ENCODE data around the gene OTOP2.

The OTOP2 gene

DNA sequence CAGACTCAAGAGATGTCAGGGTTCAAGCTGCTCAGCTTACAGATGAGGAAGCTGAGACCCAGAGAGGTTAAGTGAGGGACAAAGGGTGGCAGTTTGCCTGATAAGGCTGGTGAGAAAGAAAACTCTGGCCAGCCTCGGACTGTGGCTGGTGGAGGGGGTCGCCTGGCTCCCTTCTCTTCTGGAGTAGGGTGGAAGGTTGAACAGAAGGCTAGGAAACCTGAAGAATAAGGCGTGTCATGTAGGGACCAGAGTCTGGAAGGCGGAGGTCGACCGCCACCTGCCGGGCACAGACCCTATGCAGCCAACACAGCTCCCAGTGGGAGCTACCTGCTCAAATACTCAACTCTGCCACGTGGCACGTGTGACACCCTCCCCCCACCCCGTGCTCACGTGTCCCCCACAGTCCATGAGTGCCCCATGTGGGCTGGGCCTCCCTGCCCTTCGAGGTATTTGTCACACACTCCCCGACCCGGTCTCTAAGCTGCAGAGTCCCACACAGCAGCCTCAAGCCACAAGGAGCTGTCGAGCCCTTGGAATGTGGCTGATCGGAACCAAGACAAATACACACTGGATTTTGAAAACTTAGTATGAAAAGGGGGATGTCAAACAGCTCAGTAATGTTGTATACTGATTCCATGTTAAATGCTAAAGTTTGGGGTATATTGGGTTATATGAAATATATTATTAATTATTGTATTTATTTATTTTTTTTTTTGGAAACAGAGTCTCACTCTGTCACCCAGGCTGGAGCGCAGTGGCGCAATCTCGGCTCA lies 36.7 kb downstream of the OTOP2 start:
- H2AFZ ChIP-seq (ENCODE audit: low read length) = no peak overlapping the region
- H3K9me3 ChIP-seq (ENCODE audit: low read length) = no peaks in the 10 kb centered on the region
- TF ChIP-seq, protein P1, sequence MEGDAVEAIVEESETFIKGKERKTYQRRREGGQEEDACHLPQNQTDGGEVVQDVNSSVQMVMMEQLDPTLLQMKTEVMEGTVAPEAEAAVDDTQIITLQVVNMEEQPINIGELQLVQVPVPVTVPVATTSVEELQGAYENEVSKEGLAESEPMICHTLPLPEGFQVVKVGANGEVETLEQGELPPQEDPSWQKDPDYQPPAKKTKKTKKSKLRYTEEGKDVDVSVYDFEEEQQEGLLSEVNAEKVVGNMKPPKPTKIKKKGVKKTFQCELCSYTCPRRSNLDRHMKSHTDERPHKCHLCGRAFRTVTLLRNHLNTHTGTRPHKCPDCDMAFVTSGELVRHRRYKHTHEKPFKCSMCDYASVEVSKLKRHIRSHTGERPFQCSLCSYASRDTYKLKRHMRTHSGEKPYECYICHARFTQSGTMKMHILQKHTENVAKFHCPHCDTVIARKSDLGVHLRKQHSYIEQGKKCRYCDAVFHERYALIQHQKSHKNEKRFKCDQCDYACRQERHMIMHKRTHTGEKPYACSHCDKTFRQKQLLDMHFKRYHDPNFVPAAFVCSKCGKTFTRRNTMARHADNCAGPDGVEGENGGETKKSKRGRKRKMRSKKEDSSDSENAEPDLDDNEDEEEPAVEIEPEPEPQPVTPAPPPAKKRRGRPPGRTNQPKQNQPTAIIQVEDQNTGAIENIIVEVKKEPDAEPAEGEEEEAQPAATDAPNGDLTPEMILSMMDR (IDR thresholded peaks at IDR 0.05; ENCODE audit: low read length) = peak; percentile 81
- TF ChIP-seq EZH2 (IDR thresholded peaks at IDR 0.05; ENCODE audit: borderline replicate concordance, low read length) = no peak
- H3K9ac ChIP-seq (ENCODE audit: low read length) = no peak overlapping the region
- H3K27ac ChIP-seq (ENCODE audit: low read depth, low read length, poor library complexity, severe bottlenecking) = no peak overlapping the region
- H3K4me2 ChIP-seq (ENCODE audit: low read length) = peak overlapping the region; percentile 50; the same call in 1 of the 2 replicates
- no peaks in the 10 kb centered on the region for H3F3A ChIP-seq (ENCODE audit: insufficient read depth, low read length)
- H3K27me3 ChIP-seq (ENCODE audit: insufficient read depth, low read length) = no peaks in the 10 kb centered on the region; the same call in 1 of the 2 replicates
- H4K20me1 ChIP-seq (ENCODE audit: insufficient read depth, low read length) = no peaks in the 10 kb centered on the region
- no peaks in the 10 kb centered on the region for H3K9me2 ChIP-seq (ENCODE audit: low read depth, low read length)
- H3K4me1 ChIP-seq (ENCODE audit: insufficient read depth, low read length, severe bottlenecking) = peaks cover 3% of the 10 kb centered on the region
- no peak overlapping the region for H3K4me3 ChIP-seq (ENCODE audit: low read depth, low read length, poor library complexity, severe bottlenecking)
- no peaks in the 10 kb centered on the region for H3K79me2 ChIP-seq (ENCODE audit: insufficient read depth, low read length)
- H3K36me3 ChIP-seq (ENCODE audit: insufficient read depth, low read length) = no peaks in the 10 kb centered on the region

DNA sequence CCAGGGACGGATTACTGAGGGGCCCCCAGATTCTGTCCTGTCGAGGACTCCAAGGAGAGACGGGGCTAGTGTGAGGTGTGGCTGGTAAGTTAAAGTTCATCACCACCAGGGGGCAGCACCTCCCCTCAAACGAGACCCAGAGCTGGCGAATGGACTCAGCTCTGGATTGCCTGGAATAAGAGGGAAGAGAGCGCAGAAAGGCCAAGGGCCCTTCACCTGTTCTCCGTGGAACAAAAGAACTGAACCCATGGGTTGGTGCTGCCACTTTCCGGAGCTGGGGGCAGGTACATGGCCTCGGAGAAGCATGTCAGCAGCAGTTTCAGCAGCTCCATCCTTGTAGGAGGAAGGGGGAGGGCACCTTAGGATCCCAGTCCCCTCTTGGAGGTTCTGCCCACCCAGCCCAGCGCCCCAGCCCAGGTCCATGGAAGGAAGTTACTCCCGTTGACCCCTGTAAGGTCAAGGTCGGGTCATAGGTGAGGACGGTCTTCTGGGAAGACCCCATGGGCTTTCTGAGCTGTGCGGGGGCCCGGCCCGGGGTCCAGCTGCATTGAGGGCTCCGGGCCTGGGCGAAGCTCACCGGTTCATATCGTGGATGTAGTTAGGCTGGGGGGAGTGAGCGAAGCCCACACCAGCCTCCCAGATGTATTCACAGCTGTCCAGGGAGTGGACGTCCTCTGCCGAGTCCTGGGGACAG lies 37.7 kb downstream of the OTOP2 start:
- no peaks in the 10 kb centered on the region; the same call in 1 of the 2 replicates for H3K27me3 ChIP-seq (ENCODE audit: insufficient read depth, low read length)
- H3K4me2 ChIP-seq (ENCODE audit: low read length) = no peak overlapping the region
- TF ChIP-seq EZH2 (IDR thresholded peaks at IDR 0.05; ENCODE audit: borderline replicate concordance, low read length) = no peak
- TF ChIP-seq, protein P1 (IDR thresholded peaks at IDR 0.05; ENCODE audit: low read length) = peak; percentile 75; the same call in 1 of the 2 replicates
- no peaks in the 10 kb centered on the region for H3K9me3 ChIP-seq (ENCODE audit: low read length)
- no peak overlapping the region for H3K9ac ChIP-seq (ENCODE audit: low read length)
- peaks cover 3% of the 10 kb centered on the region for H3K4me1 ChIP-seq (ENCODE audit: insufficient read depth, low read length, severe bottlenecking)
- H3K79me2 ChIP-seq (ENCODE audit: insufficient read depth, low read length) = no peaks in the 10 kb centered on the region
- H4K20me1 ChIP-seq (ENCODE audit: insufficient read depth, low read length) = no peaks in the 10 kb centered on the region
- H3K4me3 ChIP-seq (ENCODE audit: low read depth, low read length, poor library complexity, severe bottlenecking) = no peak overlapping the region
- H2AFZ ChIP-seq (ENCODE audit: low read length) = no peak overlapping the region
- no peaks in the 10 kb centered on the region for H3F3A ChIP-seq (ENCODE audit: insufficient read depth, low read length)
- no peak overlapping the region for H3K27ac ChIP-seq (ENCODE audit: low read depth, low read length, poor library complexity, severe bottlenecking)
- H3K36me3 ChIP-seq (ENCODE audit: insufficient read depth, low read length) = no peaks in the 10 kb centered on the region
- H3K9me2 ChIP-seq (ENCODE audit: low read depth, low read length) = no peaks in the 10 kb centered on the region

DNA sequence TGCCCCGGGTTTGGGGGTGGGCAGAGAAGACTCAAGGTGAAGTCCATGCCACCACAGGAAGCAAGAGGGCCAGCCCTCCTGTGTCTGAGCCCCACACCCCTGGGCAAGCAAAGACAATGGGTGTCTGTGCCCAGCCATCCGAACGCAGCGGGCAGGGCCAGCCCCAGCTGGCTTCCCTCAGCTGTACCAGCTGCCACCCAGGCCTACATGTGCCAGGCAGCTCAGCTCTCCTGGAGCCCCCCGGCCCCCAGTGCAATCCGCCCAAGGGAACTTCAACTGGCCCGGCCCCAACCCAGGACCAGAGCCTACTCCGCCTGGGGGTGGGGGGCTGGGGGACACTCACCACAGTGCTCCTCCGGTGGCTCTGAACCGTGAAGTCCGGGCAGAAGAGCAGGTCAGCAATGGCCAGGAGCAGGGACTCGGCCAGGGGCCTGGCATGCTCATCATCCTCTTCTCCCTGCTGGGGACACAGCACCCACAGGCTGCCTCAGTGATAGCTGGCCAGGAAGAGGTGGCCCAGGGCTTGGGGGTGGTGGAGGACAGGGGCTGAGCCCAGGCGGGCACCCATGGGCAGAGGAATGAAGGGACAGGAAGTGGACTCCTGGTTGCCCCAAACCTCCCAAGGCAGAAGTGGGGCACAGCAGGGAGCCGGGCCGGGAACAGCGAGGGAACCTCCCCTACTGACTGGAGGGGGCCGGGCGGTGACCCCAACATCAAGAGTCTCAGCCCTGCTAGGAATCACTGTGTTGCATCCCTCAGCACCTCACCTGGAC lies 38.7 kb downstream of the OTOP2 start:
- Histone ChIP-seq H4K20me1 (ENCODE audit: insufficient read depth, low read length) (no peaks in the 10 kb centered on the region), H3K79me2 (ENCODE audit: insufficient read depth, low read length) (no peaks in the 10 kb centered on the region), H3K9me2 (ENCODE audit: low read depth, low read length) (no peaks in the 10 kb centered on the region), H3K4me2 (ENCODE audit: low read length) (no peak overlapping the region), H3K4me1 (ENCODE audit: insufficient read depth, low read length, severe bottlenecking) (peaks cover 3% of the 10 kb centered on the region), H3K4me3 (ENCODE audit: low read depth, low read length, poor library complexity, severe bottlenecking) (no peak overlapping the region), H3K9me3 (ENCODE audit: low read length) (no peaks in the 10 kb centered on the region), H3K27ac (ENCODE audit: low read depth, low read length, poor library complexity, severe bottlenecking) (no peak overlapping the region), H3F3A (ENCODE audit: insufficient read depth, low read length) (no peaks in the 10 kb centered on the region), H3K9ac (ENCODE audit: low read length) (no peak overlapping the region), H3K36me3 (ENCODE audit: insufficient read depth, low read length) (no peaks in the 10 kb centered on the region), H2AFZ (ENCODE audit: low read length) (no peak overlapping the region), H3K27me3 (ENCODE audit: insufficient read depth, low read length) (no peaks in the 10 kb centered on the region; the same call in 1 of the 2 replicates)
- TF ChIP-seq, protein P1 (IDR thresholded peaks at IDR 0.05; ENCODE audit: low read length) = no peak
- TF ChIP-seq EZH2 (IDR thresholded peaks at IDR 0.05; ENCODE audit: borderline replicate concordance, low read length) = no peak
